Bronchial epithelial cell (primary cell): ENCODE results near the gene SPTBN1. TPM values are rescaled to one million over a fixed set of nuclear protein-coding genes. Genes with fewer than 3 reads are reported as not detected.
"Not testable (repeated sequence)": the region's sequence is repeated elsewhere in the genome, so short reads cannot be mapped to it uniquely, and the experiment has no call there.

Experiments
- DNase-seq: peaks from one replicate; pipeline ENCODE4 v3.0.0-alpha.2; 2010; ENCODE audit warnings: low read depth
- FAIRE-seq: peaks from 2 replicates; lab custom pipeline; 2011; peaks lifted over from hg19 to GRCh38; lab: Jason Lieb, UNC
- H3K27me3 ChIP-seq: 2 replicates; pipeline ENCODE4 v1.5.1; 2011; ENCODE audit warnings: low read length; ENCODE audit not compliant: control insufficient read depth, insufficient read depth
- H3K36me3 ChIP-seq: 2 replicates; pipeline ENCODE4 v1.5.1; 2011; ENCODE audit warnings: low read length; ENCODE audit not compliant: control insufficient read depth, insufficient read depth
- H3K4me3 ChIP-seq: 2 replicates; pipeline ENCODE4 v1.5.1; 2011; ENCODE audit warnings: mild to moderate bottlenecking, low read depth, low read length, control low read depth
- total RNA-seq: library from RNA; depleted of rRNA; stranded (reverse); fragments of >200 nt; gene quantifications from 2 replicates; pipeline ENCODE4 v1.2.1, GENCODE V29; 2014
- TF ChIP-seq, protein P1 (sequence below): IDR thresholded peaks from 2 replicates; pipeline ENCODE4 v1.5.1; 2011; ENCODE audit warnings: mild to moderate bottlenecking, moderate library complexity, low read length, control low read depth, inconsistent platforms; ENCODE audit not compliant: insufficient read depth, severe bottlenecking

Gene SPTBN1
- total RNA-seq, 1 donor from 2014 or later: 339 TPM

GRCh38 chr2:54525321-54525720 lies 69.2 kb downstream of the SPTBN1 start:
- Histone ChIP-seq H3K4me3 (no peak overlapping the region), H3K36me3 (no peaks in the 10 kb centered on the region), H3K27me3 (no peaks in the 10 kb centered on the region)
- FAIRE-seq (no peak), DNase-seq (no peak)
- TF ChIP-seq, protein P1, sequence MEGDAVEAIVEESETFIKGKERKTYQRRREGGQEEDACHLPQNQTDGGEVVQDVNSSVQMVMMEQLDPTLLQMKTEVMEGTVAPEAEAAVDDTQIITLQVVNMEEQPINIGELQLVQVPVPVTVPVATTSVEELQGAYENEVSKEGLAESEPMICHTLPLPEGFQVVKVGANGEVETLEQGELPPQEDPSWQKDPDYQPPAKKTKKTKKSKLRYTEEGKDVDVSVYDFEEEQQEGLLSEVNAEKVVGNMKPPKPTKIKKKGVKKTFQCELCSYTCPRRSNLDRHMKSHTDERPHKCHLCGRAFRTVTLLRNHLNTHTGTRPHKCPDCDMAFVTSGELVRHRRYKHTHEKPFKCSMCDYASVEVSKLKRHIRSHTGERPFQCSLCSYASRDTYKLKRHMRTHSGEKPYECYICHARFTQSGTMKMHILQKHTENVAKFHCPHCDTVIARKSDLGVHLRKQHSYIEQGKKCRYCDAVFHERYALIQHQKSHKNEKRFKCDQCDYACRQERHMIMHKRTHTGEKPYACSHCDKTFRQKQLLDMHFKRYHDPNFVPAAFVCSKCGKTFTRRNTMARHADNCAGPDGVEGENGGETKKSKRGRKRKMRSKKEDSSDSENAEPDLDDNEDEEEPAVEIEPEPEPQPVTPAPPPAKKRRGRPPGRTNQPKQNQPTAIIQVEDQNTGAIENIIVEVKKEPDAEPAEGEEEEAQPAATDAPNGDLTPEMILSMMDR: no peak

DNA sequence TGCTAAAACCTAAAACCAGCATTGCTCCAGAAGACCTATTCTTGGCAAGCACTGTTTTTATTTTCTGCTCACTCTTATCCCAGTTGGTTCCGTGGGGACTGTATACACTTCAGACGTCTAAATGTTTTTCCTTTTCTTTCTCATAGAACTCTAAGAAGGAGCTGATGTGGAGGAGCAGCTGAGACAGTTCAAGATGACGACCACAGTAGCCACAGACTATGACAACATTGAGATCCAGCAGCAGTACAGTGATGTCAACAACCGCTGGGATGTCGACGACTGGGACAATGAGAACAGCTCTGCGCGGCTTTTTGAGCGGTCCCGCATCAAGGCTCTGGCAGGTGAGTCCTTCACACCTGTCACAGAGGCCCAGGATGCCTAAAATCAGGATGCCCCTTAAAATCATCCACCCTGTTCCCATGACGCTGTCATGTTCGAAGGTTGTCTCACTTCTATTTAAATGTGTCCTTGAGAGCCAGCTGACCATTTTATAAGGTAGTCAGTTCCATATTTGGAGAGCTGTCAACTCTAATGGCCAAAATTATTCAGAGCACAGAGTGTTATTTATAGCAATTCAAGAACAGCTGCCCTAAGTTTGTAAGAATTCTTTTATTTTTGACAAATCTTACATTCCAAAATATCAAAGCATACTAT lies 70.2 kb downstream of the SPTBN1 start:
- DNase-seq: no peak
- TF ChIP-seq, protein P1: no peak
- Histone ChIP-seq H3K27me3 (no peaks in the 10 kb centered on the region), H3K36me3 (no peaks in the 10 kb centered on the region), H3K4me3 (no peak overlapping the region)
- FAIRE-seq: no peak

DNA sequence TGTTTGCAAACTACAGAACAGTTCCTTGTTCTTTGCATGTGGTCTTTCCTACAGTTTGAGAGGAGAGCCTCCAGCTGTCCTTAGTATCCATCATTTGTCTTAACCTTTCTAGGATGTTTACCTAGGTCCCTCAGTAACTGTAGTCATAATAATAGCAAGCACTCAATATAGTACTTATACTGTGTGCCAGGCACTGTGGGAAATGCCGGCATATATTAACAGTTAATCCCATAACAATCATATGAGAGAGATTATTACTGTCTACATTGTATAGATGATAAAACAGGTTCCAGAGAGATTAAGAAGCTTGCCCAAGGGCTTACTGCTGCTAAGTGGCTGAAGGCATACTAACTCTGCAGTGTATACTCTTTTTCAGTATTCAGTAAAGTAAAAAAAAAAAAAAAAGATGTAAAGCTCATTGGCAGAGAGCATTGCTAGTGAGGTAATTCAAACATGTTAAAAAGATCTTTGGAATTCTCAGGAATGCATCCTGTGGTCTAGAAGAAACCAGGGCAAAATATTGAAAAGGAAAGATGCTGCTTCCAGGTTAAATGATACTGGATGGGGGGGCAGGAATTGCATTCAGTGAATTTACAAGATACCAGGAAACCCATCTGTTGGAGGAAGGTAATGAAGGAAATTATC lies 72.3 kb downstream of the SPTBN1 start:
- TF ChIP-seq, protein P1: no peak
- Histone ChIP-seq H3K27me3 (no peaks in the 10 kb centered on the region), H3K4me3 (no peak overlapping the region), H3K36me3 (no peaks in the 10 kb centered on the region)
- DNase-seq (no peak), FAIRE-seq (no peak)

DNA sequence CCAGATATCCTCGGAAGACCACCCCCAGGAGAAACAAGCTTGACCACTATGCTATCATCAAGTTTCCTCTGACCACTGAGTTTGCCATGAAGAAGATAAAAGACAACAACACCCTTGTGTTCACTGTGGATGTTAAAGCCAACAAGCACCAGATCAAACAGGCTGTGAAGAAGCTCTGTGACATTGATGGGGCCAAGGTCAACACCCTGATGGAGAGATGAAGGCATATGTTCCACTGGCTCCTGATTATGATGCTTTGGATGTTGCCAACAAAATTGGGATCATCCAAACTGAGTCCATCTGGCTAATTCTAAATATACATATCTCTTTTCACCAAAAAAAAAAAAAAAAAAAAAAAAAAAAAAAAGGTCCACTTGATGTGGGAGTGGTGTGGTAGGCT lies 73.4 kb downstream of the SPTBN1 start:
- not testable (repeated sequence) for H3K4me3 ChIP-seq, DNase-seq, FAIRE-seq, H3K36me3 ChIP-seq, H3K27me3 ChIP-seq

GRCh38 chr2:54529935-54530334 lies 73.8 kb downstream of the SPTBN1 start:
- no peak overlapping the region for H3K4me3 ChIP-seq
- no peak for FAIRE-seq
- no peaks in the 10 kb centered on the region for H3K27me3 ChIP-seq
- DNase-seq: no peak
- H3K36me3 ChIP-seq: no peaks in the 10 kb centered on the region
- TF ChIP-seq, protein P1: no peak

DNA sequence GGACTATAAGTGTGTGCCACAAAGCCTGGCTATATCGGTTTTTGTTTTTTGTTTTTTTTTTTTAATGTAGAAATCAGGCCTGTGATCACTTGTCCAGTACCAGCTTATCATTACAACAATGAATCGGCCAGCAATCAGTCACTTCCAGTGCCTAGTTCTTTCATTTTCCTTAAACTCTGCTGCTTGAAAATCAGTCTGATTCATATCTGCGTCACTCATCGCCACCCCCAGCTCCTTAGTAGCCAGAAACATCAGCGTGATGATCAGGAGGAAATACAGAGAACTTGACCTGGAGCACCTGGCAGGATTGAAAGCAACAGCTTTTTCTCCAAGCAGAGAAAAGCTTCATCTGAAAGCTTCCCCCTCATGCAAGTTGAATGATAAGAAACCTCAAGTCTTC lies 75.4 kb downstream of the SPTBN1 start:
- FAIRE-seq (peak; percentile 36), DNase-seq (peak; percentile 99)
- TF ChIP-seq, protein P1: no peak
- no peak overlapping the region for H3K4me3 ChIP-seq
- no peaks in the 10 kb centered on the region for H3K36me3 ChIP-seq
- no peaks in the 10 kb centered on the region for H3K27me3 ChIP-seq
